ENCODE results near the gene MTCL1.
A peak's percentile ranks its signal among the peaks of the same experiment; 100 is the strongest.

Gene MTCL1

DNA sequence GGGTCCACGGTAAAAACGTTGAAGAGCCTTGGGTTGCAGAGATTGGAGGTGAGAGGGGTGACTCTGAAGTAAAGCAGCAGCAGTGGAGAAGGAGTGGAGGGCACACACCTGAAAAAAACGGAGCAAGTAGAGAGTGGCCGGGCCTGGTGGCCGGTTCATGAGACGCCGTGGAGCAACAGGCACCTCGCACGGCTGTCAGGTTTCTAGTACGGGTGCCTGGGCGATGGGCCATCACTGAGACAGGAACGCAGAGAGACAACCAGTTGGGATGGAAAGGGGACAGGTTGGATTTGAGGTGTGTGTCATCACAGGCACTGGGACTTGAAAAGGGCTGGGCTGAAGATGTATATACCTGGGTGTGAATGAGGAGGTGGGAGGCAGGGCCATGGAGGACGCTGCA, 104.2 kb downstream of the MTCL1 start:
- H4K20me1 ChIP-seq, result peaks cover 100% of the 10 kb centered on the region
- H3K9ac ChIP-seq, result no peak overlapping the region
- no peak for TF ChIP-seq Cebpa-rat (IDR thresholded peaks at IDR 0.05)
- H3K27ac ChIP-seq, result no peak overlapping the region
- no peaks in the 10 kb centered on the region for H3K9me3 ChIP-seq
- peaks cover 50% of the 10 kb centered on the region for H3K4me1 ChIP-seq
- H3K4me2 ChIP-seq, result no peak overlapping the region
- no peak overlapping the region for H3K4me3 ChIP-seq
- peaks cover 100% of the 10 kb centered on the region for H3K36me3 ChIP-seq
- H3K27me3 ChIP-seq, result no peaks in the 10 kb centered on the region

DNA sequence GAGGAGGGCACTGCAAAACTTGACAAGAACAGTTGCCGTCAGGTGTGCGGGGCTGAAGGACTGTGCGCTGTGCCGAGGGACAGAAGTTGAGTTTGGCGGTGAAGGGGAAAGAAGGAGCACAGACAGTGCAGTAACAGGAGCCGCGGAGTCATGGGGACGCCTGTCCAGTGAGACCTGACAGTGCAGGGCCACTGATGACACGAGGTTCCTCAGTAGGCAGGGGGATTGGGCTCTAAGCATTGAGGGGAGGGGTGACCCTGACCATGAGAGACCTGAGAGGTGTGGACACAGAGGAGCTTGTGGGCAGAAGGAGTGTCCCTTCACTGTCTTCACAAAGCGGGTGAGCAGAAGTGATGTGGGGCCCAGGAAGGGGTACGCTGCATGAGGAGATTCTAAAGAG, 104.8 kb downstream of the MTCL1 start:
- Histone ChIP-seq H3K4me1 (peaks cover 45% of the 10 kb centered on the region), H4K20me1 (peaks cover 99% of the 10 kb centered on the region)

GRCh38 chr18:8811115-8811514, 105.8 kb downstream of the MTCL1 start:
- Histone ChIP-seq H3K36me3 (peaks cover 95% of the 10 kb centered on the region), H3K4me1 (peaks cover 35% of the 10 kb centered on the region), H3K4me2 (no peak overlapping the region), H4K20me1 (peaks cover 99% of the 10 kb centered on the region), H3K27ac (no peak overlapping the region), H3K4me3 (no peak overlapping the region), H3K9me3 (no peaks in the 10 kb centered on the region), H3K27me3 (no peaks in the 10 kb centered on the region), H3K9ac (no peak overlapping the region)
- no peak for TF ChIP-seq Cebpa-rat (IDR thresholded peaks at IDR 0.05)

More for the DNA sequence above, 104.8 kb downstream of the MTCL1 start:
- Histone ChIP-seq H3K9ac (no peak overlapping the region), H3K27ac (no peak overlapping the region), H3K27me3 (no peaks in the 10 kb centered on the region), H3K36me3 (peaks cover 98% of the 10 kb centered on the region), H3K9me3 (no peaks in the 10 kb centered on the region), H3K4me2 (no peak overlapping the region), H3K4me3 (no peak overlapping the region)
- TF ChIP-seq Cebpa-rat (IDR thresholded peaks at IDR 0.05), result no peak

DNA sequence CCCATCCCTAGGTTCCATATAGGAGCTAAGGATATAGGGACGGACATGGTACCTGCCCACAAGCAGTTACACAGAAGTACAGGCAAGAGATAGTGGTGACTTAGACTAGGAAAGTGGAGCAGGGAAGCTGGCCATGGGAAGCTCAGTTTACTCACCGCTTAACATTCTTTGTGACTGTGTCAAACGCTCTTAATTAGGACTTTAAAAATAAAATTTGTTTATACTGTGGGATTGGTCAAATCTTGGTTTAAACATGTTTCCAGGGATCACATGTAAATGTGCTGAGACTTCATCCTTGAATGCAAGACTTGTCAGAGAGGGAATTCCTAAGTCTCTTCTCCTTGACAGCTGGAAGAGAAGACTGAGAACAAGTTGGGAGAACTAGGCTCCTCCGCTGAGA, 107.3 kb downstream of the MTCL1 start:
- no peak overlapping the region for H3K9ac ChIP-seq
- H3K4me1 ChIP-seq, result peaks cover 31% of the 10 kb centered on the region
- peaks cover 95% of the 10 kb centered on the region for H3K36me3 ChIP-seq
- peaks cover 99% of the 10 kb centered on the region for H4K20me1 ChIP-seq
- H3K27ac ChIP-seq, result no peak overlapping the region
- no peaks in the 10 kb centered on the region for H3K27me3 ChIP-seq
- no peak for TF ChIP-seq Cebpa-rat (IDR thresholded peaks at IDR 0.05)
- no peaks in the 10 kb centered on the region for H3K9me3 ChIP-seq
- H3K4me2 ChIP-seq, result no peak overlapping the region
- H3K4me3 ChIP-seq, result no peak overlapping the region

DNA sequence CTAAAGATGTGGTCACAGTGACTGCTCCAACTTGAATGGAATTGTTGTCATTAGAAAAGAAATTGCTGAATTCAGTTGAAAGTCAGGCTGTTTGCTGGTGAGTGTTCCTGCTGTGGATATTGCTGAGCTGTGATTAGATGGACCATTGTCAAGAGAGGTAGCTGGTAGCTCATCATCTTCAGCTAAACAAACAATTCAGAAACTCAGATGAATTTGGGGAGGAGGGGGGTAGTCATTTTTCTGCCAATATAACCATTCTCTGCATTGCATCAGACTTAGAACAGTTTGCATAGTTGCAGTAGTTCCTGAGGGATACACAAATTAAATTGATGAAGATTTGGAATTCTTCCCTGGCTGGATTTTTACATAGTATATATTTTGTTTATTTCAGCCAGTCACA, 108.3 kb downstream of the MTCL1 start:
- Histone ChIP-seq H3K27ac (no peak overlapping the region), H3K36me3 (peaks cover 95% of the 10 kb centered on the region), H3K9ac (no peak overlapping the region), H3K4me1 (peaks cover 37% of the 10 kb centered on the region), H3K4me2 (no peak overlapping the region), H4K20me1 (peaks cover 99% of the 10 kb centered on the region), H3K4me3 (no peak overlapping the region), H3K9me3 (no peaks in the 10 kb centered on the region), H3K27me3 (no peaks in the 10 kb centered on the region)
- no peak for TF ChIP-seq Cebpa-rat (IDR thresholded peaks at IDR 0.05)

DNA sequence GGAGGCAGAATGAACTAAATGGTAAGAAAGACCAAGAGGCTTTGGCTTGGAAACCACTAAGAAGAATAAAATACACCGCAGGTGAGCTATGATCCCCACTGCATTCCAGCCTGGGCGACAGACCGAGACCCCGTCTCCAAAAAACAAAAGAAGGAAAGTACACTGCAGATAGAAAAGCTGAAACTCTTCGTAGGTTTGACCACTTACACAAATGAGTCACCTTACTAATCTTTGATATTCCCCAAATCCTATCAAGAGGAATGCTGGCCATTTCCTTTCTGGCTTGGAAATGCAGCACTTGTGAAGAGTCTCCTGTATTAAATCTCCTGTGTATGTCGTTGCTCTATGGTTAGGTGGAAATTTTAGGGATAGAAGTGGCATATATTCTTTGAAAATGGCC, 108.8 kb downstream of the MTCL1 start:
- no peak overlapping the region for H3K9ac ChIP-seq
- H3K4me1 ChIP-seq, result peaks cover 42% of the 10 kb centered on the region
- no peak for TF ChIP-seq Cebpa-rat (IDR thresholded peaks at IDR 0.05)
- no peaks in the 10 kb centered on the region for H3K27me3 ChIP-seq
- H3K27ac ChIP-seq, result no peak overlapping the region
- no peaks in the 10 kb centered on the region for H3K9me3 ChIP-seq
- peaks cover 95% of the 10 kb centered on the region for H3K36me3 ChIP-seq
- H3K4me2 ChIP-seq, result no peak overlapping the region
- no peak overlapping the region for H3K4me3 ChIP-seq
- H4K20me1 ChIP-seq, result peaks cover 99% of the 10 kb centered on the region

- Histone ChIP-seq H3K4me1 (peaks cover 28% of the 10 kb centered on the region), H3K9me3 (no peaks in the 10 kb centered on the region), H3K27ac (no peak overlapping the region), H4K20me1 (peaks cover 99% of the 10 kb centered on the region), H3K4me2 (no peak overlapping the region), H3K9ac (no peak overlapping the region), H3K27me3 (no peaks in the 10 kb centered on the region), H3K36me3 (peaks cover 95% of the 10 kb centered on the region), H3K4me3 (no peak overlapping the region)
- TF ChIP-seq Cebpa-rat (IDR thresholded peaks at IDR 0.05), result no peak
These were observed 110.9 kb downstream of the MTCL1 start for GRCh38 chr18:8816220-8816619.

DNA sequence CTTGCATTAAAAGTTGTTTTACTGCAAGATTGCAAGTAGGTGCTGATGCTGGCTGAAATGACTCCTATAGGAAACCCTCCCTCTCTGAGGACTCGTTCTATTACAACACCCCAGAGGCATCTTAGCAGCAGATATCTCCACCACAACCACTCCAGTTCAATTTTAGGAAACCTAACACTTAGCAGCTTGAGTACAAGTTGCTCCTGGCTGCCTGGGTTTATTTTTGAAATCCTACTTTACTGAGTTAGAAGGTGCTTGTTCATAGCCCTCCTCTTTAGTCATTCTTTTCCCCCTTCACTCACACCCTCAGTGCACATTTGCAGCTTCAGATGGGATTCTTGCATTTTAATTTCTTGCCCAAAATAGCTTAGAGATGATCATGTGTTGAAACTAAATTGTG, 111.5 kb downstream of the MTCL1 start:
- peaks cover 95% of the 10 kb centered on the region for H3K36me3 ChIP-seq
- H3K9ac ChIP-seq, result no peak overlapping the region
- peaks cover 27% of the 10 kb centered on the region for H3K4me1 ChIP-seq
- H3K4me2 ChIP-seq, result no peak overlapping the region
- no peaks in the 10 kb centered on the region for H3K27me3 ChIP-seq
- no peak overlapping the region for H3K27ac ChIP-seq
- H3K9me3 ChIP-seq, result no peaks in the 10 kb centered on the region
- no peak for TF ChIP-seq Cebpa-rat (IDR thresholded peaks at IDR 0.05)
- H3K4me3 ChIP-seq, result no peak overlapping the region
- H4K20me1 ChIP-seq, result peaks cover 99% of the 10 kb centered on the region

DNA sequence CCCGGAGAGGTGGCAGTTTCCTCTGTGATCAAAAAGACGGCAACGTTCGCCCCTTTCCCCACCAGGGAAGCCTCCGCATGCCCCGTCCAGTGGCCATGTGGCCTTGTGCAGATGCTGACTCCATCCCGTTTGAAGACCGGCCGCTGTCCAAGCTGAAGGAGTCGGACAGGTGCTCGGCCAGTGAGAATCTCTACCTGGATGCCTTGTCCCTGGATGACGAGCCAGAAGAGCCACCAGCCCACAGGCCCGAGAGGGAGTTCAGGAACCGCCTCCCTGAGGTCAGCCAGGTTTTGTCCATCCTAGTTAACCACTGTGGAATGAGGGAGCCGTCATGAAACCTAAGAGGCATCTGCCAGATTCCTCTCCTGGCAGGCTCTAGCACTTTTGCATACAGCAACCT, 113.6 kb downstream of the MTCL1 start:
- no peaks in the 10 kb centered on the region for H3K9me3 ChIP-seq
- H3K4me3 ChIP-seq, result no peak overlapping the region
- peaks cover 95% of the 10 kb centered on the region for H3K36me3 ChIP-seq
- no peaks in the 10 kb centered on the region for H3K27me3 ChIP-seq
- H3K27ac ChIP-seq, result peak overlapping the region; percentile 14; the same call in 1 of the 2 replicates
- H3K4me2 ChIP-seq, result no peak overlapping the region
- H3K4me1 ChIP-seq, result peaks cover 43% of the 10 kb centered on the region
- H4K20me1 ChIP-seq, result peaks cover 99% of the 10 kb centered on the region
- no peak for TF ChIP-seq Cebpa-rat (IDR thresholded peaks at IDR 0.05)
- no peak overlapping the region for H3K9ac ChIP-seq

- no peak overlapping the region for H3K4me3 ChIP-seq
- peaks cover 54% of the 10 kb centered on the region for H3K4me1 ChIP-seq
- no peaks in the 10 kb centered on the region for H3K9me3 ChIP-seq
- peaks cover 100% of the 10 kb centered on the region for H4K20me1 ChIP-seq
- no peak overlapping the region for H3K27ac ChIP-seq
- no peak for TF ChIP-seq Cebpa-rat (IDR thresholded peaks at IDR 0.05)
- no peak overlapping the region for H3K4me2 ChIP-seq
- H3K27me3 ChIP-seq, result no peaks in the 10 kb centered on the region
- H3K9ac ChIP-seq, result no peak overlapping the region
- peaks cover 100% of the 10 kb centered on the region for H3K36me3 ChIP-seq
These were observed 115.2 kb downstream of the MTCL1 start for GRCh38 chr18:8820396-8821082.

- TF ChIP-seq Cebpa-rat (IDR thresholded peaks at IDR 0.05), result no peak
- H3K4me2 ChIP-seq, result no peak overlapping the region
- H3K27ac ChIP-seq, result no peak overlapping the region
- no peak overlapping the region for H3K4me3 ChIP-seq
- H3K36me3 ChIP-seq, result peaks cover 100% of the 10 kb centered on the region
- peaks cover 60% of the 10 kb centered on the region for H3K4me1 ChIP-seq
- no peaks in the 10 kb centered on the region for H3K27me3 ChIP-seq
- H3K9ac ChIP-seq, result no peak overlapping the region
- peaks cover 100% of the 10 kb centered on the region for H4K20me1 ChIP-seq
- H3K9me3 ChIP-seq, result no peaks in the 10 kb centered on the region
These were observed 115.7 kb downstream of the MTCL1 start for GRCh38 chr18:8821083-8821465.
